HG03095 (cell line): ENCODE results near the gene NUPR2.
"Not testable (repeated sequence)": the region's sequence is repeated elsewhere in the genome, so short reads cannot be mapped to it uniquely, and the experiment has no call there.

Experiments used
- ATAC-seq: cut with Tn5 transposase; IDR thresholded peaks from one replicate; pipeline ENCODE4 v1.9.1; 2021; ENCODE audit warnings: moderate library complexity; ENCODE audit not compliant: unreplicated experiment

NUPR2 gene

GRCh38 chr7:56115852-56116538 lies at the start of gene NUPR2:
NUPR2 (minus strand) TSS chr7:56116417; CDS start chr7:56116314, 103 bp downstream.
- ATAC-seq, result no peak

DNA sequence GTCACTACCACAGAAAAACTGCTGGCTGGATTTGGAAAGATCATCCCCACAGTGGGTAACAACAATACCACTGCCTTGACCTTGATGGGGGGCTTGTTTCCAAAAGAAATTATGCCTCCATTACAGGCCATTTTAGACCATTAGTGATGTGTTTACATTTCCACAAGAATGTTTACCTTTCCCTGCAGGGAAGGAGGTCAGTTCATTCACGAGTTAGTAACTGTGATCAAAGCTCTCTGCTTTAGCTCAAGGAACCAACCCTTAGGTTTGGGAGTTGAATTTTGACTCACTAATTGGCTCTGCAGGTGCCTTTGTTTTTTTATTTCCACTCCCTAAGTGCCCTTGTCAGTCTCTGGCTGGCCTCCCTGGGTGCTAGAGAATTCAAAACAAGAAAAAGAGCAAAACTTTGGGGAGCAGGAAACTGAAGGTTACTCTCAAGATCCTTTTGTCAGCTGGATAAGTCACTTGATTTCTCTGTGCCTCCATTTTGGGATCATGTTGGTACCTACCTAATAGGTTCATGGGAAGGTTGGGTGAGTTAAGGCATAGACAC lies 41.1 kb upstream of the NUPR2 start:
- no peak for ATAC-seq

DNA sequence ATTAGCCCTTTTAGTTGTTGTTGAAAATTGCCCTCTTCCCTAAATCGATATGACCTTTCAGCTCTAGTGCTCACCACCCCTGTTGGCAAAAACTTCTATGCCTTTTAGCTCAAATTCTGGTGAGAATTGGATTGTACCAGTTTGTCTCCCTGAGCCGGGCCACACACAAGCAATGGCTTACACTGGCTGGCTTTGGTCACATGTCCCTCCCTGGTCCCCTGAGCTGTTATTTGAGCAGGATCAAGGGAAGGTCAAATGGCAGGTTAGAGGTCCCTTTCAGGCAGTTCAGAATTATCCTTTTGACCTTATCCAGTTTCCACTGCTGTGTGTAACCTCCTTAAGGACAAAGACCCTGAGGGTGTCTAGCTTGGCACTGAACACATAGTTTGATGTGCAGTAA lies 14.8 kb upstream of the NUPR2 start:
- not testable (repeated sequence) for ATAC-seq

- no peak for ATAC-seq
These were observed 11.2 kb upstream of the NUPR2 start for GRCh38 chr7:56127241-56127975.

DNA sequence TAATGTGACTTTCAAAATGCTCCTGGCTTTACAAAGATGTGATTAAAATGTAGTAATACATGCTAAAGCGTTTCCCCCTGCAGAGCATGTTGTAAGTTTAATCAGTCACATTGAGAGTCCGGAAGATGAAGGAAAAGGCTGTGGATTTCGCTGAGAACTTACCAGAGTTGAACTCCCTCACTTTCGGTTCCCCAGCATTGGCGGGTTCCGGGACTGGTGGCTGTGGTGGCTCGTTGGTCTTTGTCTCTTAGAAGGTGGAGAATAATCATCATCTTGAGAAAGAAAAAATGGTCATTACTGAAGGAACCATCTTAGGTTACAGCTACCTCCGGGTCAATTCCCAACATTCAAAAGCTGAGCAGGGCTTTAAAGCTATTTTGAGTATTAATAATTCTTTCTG lies 9.6 kb upstream of the NUPR2 start:
- ATAC-seq, result no peak

DNA sequence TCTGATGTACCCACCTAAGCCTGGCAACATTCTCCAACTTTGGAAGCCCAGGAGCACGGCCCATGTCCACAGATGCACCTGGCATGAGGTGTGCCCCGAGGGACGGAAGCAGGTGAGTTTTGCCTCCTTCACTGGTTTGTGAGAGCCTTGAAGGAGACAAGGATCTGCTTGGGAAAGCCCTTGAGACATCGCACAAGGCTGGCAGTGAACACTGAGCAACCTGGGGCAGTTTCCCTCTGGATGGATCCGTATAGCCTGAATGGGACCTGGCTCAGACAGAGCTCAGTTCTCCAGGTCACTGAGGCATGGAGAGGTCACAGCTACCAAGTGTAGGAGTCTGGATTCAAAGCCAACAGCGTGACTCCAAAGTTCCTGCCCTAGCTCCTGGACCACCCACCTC lies 8.8 kb upstream of the NUPR2 start:
- ATAC-seq, result no peak

- ATAC-seq, result no peak
These were observed 5.2 kb upstream of the NUPR2 start for GRCh38 chr7:56121440-56121839.

DNA sequence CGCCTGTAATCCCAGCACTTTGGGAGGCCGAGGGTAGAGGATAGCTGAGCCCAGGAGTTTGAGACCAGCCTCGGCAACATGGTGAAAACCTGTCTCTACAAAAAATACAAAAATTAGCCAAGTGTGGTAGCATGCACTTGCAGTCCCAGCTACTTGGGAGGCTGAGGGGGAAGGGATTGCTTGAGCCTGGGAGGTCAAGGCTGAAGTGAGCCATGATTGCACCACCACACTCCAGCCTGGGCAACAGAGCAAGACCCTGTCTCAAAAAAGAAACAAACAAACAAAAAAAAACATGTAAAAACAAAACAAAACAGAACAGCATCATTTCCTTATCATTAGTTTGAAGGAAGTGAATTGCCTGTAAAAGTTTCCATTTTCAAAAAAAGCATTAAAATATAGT lies 4.0 kb downstream of the NUPR2 start:
- ATAC-seq, result not testable (repeated sequence)

- no peak for ATAC-seq
These were observed 5.6 kb downstream of the NUPR2 start for GRCh38 chr7:56110611-56111010.

DNA sequence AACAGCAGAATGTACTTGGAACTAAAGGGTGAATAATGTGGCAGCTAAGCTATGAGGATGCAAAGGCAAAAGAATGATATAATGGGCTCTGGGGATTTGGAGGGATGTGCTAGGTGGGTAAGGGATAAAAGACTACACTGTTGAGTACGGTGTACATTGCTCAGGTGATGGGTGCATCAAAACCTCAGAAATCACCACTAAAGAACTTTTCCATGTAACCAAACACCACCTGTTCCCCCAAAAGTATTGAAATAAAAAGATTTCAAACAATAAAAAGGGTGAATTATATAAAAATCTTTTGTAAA lies 8.3 kb downstream of the NUPR2 start:
- ATAC-seq, result no peak

GRCh38 chr7:56106108-56107073 lies 9.8 kb downstream of the NUPR2 start, which contains the start of gene CHCHD2:
CHCHD2 (minus strand) TSS chr7:56106476; CDS start chr7:56106413, 63 bp downstream.
- ATAC-seq, result peak; percentile 99

DNA sequence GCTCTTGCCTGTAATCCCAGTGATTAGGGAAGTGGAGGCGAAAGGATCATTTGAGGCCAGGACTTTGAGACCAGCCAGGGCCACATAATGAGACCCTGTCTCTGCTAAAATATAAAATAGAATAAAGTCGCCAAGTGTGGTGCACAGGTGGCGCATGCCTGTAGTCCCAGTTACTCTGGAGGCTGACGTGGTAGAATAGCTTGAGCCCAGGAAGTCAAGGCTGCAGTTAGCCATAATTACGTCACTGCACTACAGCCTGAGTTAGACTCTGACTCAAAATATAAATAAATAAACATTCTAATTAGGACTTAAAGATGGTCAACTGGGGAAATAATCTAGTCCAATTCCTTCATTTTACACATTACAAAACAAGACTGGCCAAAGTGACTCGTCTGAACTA lies 10.7 kb downstream of the NUPR2 start:
- no peak for ATAC-seq

DNA sequence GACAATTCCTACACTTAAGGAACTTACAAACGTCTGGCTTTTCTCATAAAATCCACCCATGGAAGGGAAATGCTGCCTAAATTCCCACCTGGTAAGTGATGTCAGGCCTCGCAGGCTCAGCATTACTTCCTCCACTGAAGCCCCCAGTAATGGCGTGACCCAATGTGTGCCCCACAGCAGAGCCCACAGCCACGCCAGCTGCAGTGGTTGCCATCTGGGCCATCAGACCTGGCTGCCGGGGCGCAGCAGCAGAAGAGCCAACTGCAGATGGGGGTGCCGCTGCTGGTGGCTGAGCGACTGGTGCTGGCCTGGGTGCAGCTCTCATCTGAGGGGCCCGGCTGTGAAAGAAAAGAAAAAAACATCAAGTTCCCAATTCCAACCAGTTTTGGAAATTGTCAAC lies 12.1 kb downstream of the NUPR2 start:
- ATAC-seq, result not testable (repeated sequence)

- ATAC-seq, result no peak
These were observed 16.6 kb downstream of the NUPR2 start for GRCh38 chr7:56099653-56100052.

- not testable (repeated sequence) for ATAC-seq
These were observed 17.8 kb downstream of the NUPR2 start for GRCh38 chr7:56098187-56099008.

GRCh38 chr7:56097700-56098099 lies 18.5 kb downstream of the NUPR2 start:
- no peak for ATAC-seq

GRCh38 chr7:56092789-56093531 lies 23.3 kb downstream of the NUPR2 start, which contains the start of gene PHKG1:
PHKG1 (minus strand) TSS chr7:56092952; CDS start chr7:56088941, 4,011 bp downstream.
- no peak for ATAC-seq

- ATAC-seq, result not testable (repeated sequence)
These were observed 23.8 kb downstream of the NUPR2 start for GRCh38 chr7:56092388-56092787.

DNA sequence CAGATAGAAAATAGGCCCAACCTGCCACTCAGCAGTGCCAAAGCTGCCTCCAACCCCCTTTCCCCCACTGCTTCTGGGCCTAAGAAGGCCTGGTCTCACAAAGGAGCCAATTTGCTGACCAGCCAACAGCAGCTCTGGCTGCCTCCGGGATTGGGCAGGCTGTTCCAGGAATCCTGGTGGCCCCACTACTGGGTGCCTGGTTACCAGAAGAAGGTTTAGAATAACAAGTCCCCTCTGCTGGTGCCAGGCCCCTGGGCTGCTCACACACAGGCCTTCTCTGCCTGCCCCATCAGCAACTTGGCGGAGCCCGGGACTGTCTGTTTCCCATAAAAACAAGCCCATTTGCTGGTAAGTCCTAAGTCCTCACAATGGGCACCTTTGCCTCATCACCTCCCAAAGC lies 24.6 kb downstream of the NUPR2 start:
- no peak for ATAC-seq
